GM19099 (cell line): ENCODE results near the gene PPEF2.

Experiments used
- POLR2A ChIP-seq: IDR thresholded peaks from 3 replicates; pipeline ENCODE4 v1.6.1; 2011; ENCODE audit warnings: low read depth; ENCODE audit not compliant: insufficient read length; ENCODE audit errors: extremely low read depth

PPEF2 gene

DNA sequence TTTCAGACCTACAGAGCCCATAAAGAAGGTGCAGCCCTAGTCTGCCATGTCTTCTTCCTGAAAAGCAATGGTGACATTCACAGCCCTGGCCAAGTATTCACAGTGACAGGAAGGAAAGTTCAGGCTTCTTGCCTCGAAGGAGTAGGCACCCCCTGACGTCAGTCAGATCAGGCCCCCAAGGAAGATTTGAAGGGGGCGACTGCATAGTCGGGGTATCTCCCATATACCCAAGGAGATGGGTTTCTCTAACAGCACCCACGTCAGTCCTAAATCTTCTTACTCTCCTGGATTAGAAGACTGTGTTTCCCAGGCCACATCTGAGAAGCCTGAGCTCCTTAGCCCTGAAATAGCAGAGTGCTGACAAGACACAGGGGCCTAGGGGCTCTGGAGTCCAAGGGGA, at the start of gene PPEF2:
TSS of gene PPEF2 (minus strand) at position 101 of the 400 bp plus-strand sequence. CDS start 6,127 bp downstream, outside the sequence.
- no peak for TF ChIP-seq POLR2A

GRCh38 chr4:75950213-75950815, 48.1 kb upstream of the PPEF2 start:
- TF ChIP-seq POLR2A, result no peak

DNA sequence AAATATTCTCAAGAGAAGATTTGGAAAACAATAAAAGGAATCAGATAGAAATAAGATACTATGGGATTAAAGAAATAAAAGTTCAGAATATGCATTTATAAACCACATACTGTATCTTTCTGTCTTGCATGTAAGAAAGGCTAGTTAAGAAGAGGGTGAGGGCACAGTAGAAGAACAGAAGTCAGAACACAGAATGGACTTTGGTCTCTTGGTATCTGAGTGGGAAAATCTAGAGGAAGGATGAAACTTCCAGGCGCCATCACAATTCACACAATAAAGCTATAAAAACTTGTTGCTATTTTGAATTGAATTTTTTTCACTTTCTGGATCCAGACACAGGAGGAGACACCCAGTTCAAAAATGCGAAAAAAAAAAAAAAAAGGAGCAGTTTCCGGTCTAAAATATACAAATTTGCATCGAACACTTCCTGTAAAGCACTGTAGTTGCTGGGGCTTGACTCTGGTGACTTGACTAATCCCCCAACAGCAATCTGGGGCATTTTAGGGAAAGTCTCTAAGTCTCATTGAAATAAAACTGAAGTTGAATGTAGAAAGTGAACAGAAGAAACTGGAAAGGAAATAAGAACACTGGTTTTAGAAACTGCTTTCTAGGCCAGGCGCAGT, 46.7 kb upstream of the PPEF2 start:
- TF ChIP-seq POLR2A, result no peak

DNA sequence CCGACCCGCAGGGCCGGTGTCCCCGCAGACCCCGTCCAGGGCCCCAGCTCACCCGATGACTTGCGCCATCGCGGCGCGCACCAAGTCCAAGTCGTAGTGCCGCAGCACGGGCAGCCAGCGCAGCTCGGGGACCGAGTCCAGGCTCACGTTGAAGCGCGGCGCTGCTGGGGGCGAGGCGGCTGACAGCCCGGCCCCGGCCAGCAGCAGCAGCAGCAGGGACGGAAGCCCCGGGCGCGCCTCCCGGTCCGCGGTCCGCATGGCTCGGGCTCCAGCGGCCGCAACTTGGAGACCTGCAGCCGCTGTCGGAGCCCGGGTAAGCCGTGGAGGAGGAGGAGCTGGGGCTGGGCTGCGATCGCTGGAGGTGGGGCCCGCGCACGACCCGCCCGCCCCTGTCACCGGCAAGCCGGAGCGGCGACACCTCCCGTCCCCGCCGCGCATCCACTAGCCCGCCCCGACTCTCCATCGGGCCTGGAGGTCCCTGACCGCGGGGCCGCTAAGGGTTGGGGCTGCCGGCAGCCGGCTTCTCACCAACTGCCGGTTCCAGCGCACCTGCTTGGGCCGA, 38.5 kb upstream of the PPEF2 start, which contains the start of gene NAAA:
TSS of gene NAAA (minus strand) at position 322 of the 562 bp plus-strand sequence. CDS start at position 258, 64 bp downstream.
- TF ChIP-seq POLR2A, result peak; percentile 35

DNA sequence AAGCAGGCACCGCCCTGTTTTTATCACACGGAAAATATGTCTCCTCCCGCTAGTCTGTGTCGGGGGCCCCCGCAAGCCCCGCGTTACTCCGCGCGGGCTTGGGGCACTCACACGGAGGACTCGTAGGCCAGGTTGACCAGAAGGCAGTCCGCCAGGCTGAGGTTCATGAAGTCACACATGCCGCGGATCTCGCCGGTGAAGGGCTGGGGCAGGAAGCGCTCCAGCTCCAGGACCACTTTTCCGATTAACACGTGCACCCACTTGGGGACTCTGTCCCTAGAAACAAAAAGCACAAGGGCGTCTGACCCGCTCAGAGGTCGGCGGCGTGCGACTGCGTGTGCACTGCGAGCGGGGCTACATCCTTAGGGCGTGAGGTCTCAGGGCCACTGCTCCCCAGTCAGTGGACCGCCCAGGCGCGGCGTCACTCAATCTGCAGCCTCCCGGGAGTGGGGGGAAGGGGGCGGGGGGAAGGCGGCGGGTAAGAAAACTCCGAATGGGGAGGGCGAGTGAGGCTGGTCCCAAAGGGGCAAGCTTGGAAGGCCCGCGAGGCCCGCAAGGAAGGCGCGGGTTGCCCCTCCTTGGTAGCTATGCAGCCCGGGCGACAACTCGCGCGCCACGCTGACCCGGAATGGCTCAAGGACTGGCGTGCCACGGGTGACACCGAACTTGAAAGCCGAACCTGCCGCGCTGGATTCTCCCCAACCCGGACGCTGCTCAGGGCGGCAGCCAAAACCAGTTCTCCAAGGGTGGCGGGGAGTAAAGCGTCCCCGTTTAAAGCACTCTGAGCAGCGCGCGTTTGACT, 37.8 kb upstream of the PPEF2 start:
- TF ChIP-seq POLR2A, result peak; percentile 67

GRCh38 chr4:75935628-75936027, 33.4 kb upstream of the PPEF2 start:
- TF ChIP-seq POLR2A, result no peak

DNA sequence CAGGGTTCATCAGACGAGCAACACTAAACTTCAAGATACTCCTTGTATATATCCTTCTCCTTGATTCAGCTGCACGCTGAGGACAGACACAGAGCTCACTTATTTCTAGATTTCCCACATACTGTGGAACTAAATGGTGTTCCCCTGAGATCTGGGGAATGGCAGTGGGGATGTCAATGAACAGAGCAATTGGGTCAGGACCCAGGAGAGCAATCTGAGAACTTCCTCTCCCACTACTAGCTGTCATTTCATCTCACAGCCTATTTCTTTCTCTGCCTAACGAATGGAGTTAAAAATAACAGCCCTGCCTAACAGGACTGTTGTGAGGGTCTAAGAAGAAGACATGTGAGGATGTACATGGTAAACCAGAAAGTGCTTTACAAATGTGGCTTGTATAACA, 27.9 kb upstream of the PPEF2 start:
- no peak for TF ChIP-seq POLR2A

DNA sequence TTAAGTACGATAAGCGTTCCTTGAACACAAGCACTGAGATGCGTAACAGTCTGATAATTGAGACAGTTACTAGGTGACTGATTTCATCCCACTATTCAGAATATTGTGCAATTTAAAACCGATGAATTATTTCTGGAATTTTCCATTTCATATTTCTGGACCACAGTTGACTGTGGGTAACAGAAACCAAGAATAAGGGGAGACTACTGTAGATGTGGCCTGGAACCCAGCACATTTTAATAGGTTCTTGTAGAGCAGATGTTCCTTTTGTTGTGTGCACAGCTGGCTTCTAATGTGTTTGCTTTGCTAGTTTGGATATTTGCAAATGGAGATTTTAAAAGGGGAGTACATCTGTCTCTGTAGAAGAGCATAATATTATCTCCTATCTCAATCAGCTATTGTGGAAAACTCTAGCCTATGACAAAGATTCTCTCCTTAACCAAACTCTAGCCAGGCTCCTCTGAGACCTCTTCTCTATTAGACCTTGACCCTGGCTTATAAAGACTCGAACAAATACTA, 22.1 kb upstream of the PPEF2 start:
- TF ChIP-seq POLR2A, result no peak

GRCh38 chr4:75922588-75922987, 20.3 kb upstream of the PPEF2 start:
- no peak for TF ChIP-seq POLR2A

- TF ChIP-seq POLR2A, result no peak
Observed at GRCh38 chr4:75921910-75922309, 19.7 kb upstream of the PPEF2 start.

DNA sequence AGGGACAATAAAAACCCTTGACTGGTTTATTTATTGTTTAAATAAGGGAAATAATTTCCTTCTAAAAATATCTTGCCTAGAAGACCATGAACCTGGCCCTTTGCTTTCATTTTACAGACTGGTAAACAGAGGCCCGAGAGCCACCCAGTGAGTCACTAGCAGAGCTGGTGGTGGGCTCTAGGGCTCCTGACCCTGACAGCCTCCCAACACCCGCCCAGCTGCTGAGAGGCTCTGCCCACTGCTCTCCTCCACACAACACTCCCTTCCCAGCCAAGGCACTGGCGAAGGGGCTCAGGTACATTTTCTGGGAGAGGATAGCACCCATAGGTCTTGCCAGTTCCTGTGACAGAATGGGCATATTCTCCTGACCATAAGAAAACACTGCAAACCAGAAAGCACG, 18.1 kb upstream of the PPEF2 start:
- no peak for TF ChIP-seq POLR2A

GRCh38 chr4:75919920-75920319, 17.7 kb upstream of the PPEF2 start:
- TF ChIP-seq POLR2A, result no peak

DNA sequence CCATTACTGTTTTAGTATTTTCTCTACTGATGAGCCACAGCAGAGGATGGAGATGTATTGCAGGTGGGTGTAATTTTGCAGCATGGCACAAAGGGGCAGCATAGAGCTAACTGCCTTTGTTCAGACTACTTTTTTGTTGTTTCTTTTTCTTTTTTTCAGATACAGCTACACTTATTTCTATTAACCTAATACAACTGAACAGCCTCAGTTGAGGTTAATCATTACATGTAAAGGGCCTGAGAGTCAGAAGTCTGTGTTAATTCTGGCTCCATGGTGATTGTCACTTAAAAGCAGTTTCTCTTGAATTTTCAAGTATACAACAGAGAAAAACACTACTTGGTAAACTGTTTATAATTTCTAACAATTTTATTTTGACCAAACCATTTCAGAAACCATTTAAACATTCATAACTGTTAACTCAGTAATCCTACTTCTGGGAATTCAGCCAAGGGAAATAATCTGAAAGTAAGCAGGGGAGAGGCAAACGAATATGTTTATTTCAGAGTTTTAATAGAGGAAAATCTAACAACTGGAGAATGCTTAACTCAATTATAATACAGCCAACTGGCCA, 13.9 kb upstream of the PPEF2 start:
- TF ChIP-seq POLR2A, result no peak

- TF ChIP-seq POLR2A, result no peak
Observed at GRCh38 chr4:75912968-75913367, 10.7 kb upstream of the PPEF2 start.

- no peak for TF ChIP-seq POLR2A
Observed at GRCh38 chr4:75909405-75909804, 7.2 kb upstream of the PPEF2 start.

DNA sequence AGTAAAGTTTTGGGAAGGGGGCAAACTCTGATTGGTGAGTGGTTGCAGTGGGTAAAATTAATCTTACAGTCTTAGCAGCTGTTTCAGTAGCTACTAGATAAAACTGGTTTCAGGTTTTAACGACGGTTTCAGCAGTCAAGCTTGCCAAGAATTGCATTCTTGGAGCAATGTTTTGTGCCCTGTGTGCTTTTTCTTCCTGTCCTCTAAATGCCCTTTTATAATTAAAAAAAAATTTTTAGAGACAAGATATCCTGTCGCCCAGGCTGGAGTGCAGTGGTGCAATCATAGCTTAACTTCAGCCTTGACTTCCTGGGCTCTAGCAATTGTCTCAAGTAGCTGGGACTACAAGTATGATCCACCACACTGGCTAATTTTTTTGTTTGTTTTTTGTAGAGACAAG, 6.3 kb upstream of the PPEF2 start:
- TF ChIP-seq POLR2A, result no peak

DNA sequence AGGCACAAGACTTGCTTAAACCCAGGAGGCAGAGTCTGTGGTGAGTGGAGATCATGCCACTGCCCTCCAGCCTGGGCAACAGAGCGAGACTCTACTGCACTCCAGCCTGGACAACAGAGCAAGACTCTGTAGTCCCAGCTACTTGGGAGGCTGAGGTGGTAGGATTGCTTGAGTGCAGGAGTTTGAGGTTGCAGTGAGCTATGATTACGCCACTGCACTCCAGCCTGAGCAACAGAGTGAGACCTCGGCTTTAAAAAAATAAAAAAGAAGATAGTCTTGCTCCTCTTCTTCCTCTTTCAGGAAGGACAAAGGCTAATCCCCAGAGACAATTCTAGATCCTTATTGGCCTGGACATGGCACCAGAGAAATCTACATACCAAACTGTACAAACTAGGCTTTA, 5.7 kb upstream of the PPEF2 start:
- TF ChIP-seq POLR2A, result no peak
